K562 (cell line): ENCODE results near the gene NLRC3. TPM values are rescaled to one million over a fixed set of nuclear protein-coding genes. Genes with fewer than 3 reads are reported as not detected.
A peak's percentile ranks its signal among the peaks of the same experiment; 100 is the strongest.

Experiments used
- ESRRB ChIP-seq: fragments of 250-450 bp; sonication (Bioruptor Pico); IDR thresholded peaks from 2 replicates; pipeline ENCODE4 v1.5.0; 2020; ENCODE audit warnings: mild to moderate bottlenecking, moderate library complexity, borderline replicate concordance
- HDAC8 ChIP-seq: fragments of 450-650 bp; IDR thresholded peaks from 2 replicates; pipeline ENCODE4 v1.6.1; 2016; ENCODE audit warnings: mild to moderate bottlenecking, missing genetic modification characterization, moderate library complexity, missing compliant biosample characterization
- HEY1 ChIP-seq: fragments of 250-450 bp; sonication (Bioruptor Pico); IDR thresholded peaks from 2 replicates; pipeline ENCODE4 v1.5.0; 2020; ENCODE audit warnings: mild to moderate bottlenecking, moderate library complexity, borderline replicate concordance
- HSF4 ChIP-seq: fragments of 250-450 bp; sonication (Bioruptor Pico); IDR thresholded peaks from 2 replicates; pipeline ENCODE4 v2.1.2; 2022; ENCODE audit warnings: mild to moderate bottlenecking, moderate library complexity, borderline replicate concordance
- KLF1 ChIP-seq: fragments of 450-650 bp; IDR thresholded peaks from 2 replicates; pipeline ENCODE4 v1.6.1; 2016; ENCODE audit warnings: missing genetic modification characterization, missing compliant biosample characterization
- MCM5 ChIP-seq: fragments of 450-650 bp; IDR thresholded peaks from 2 replicates; pipeline ENCODE4 v1.6.1; 2016; ENCODE audit warnings: low read depth
- NFXL1 ChIP-seq: fragments of 450-650 bp; formaldehyde crosslinking; IDR thresholded peaks from 2 replicates; pipeline ENCODE4 v1.4.0; 2021; ENCODE audit warnings: mild to moderate bottlenecking
- PCBP2 ChIP-seq: fragments of 200-400 bp; formaldehyde crosslinking; IDR thresholded peaks from 2 replicates; pipeline ENCODE4 v1.6.1; 2018; ENCODE audit warnings: low read length, low read depth, mild to moderate bottlenecking, moderate library complexity; ENCODE audit not compliant: poor library complexity, severe bottlenecking
- PHF8 ChIP-seq: fragments of 200-600 bp; sonication (generic); IDR thresholded peaks from 2 replicates; pipeline ENCODE4 v1.6.1; 2012; ENCODE audit warnings: mixed run types, mild to moderate bottlenecking, inconsistent platforms, low read length, moderate library complexity, borderline replicate concordance
- PURB ChIP-seq: sonication (generic); formaldehyde crosslinking; IDR thresholded peaks from 2 replicates; pipeline ENCODE4 v1.9.0; 2021; ENCODE audit warnings: low read depth, mild to moderate bottlenecking, missing genetic modification reagents
- SMARCA4 ChIP-seq: fragments of 450-650 bp; IDR thresholded peaks from 2 replicates; pipeline ENCODE4 v1.6.1; 2016
- TOE1 ChIP-seq, 2 experiments: fragments of 450-650 bp in 1 of 2; sonication (generic) in 1 of 2; formaldehyde crosslinking in 1 of 2; IDR thresholded peaks; 2 replicates each; pipeline versions ENCODE4 v1.7.1 to v1.8.0; 2016 to 2022; ENCODE audit warnings: borderline replicate concordance in 2 of 2, mild to moderate bottlenecking in 2 of 2, antibody characterized with exemption in 1 of 2, inconsistent platforms in 1 of 2, low read depth in 1 of 2, missing genetic modification reagents in 1 of 2, moderate library complexity in 1 of 2
- ZBTB1 ChIP-seq: sonication (generic); formaldehyde crosslinking; IDR thresholded peaks from 2 replicates; pipeline ENCODE4 v1.8.1; 2023; ENCODE audit warnings: missing genetic modification reagents, low read depth, mild to moderate bottlenecking, borderline replicate concordance
- ZNF354B ChIP-seq: fragments of 250-450 bp; sonication (Bioruptor Pico); IDR thresholded peaks from 2 replicates; pipeline ENCODE4 v1.4.0; 2020
- polyA plus RNA-seq, 8 experiments: library from polyadenylated mRNA; depleted of rRNA in 4 of 8; stranded (reverse) in 5 of 8; unstranded in 3 of 8; fragments of >200 nt; fragmentation: Nextera tagmentation in 2 of 8; fragmentation: Illumina TruSeq in 1 of 8; extraction: Ambion mirVana in 2 of 8; extraction: Trizol in 1 of 8; gene quantifications; 2 replicates each; pipeline versions ENCODE4 v1.2.1 to v1.2.3, GENCODE V29; 2011 to 2014; ENCODE audit warnings: inconsistent platforms in 1 of 8, missing spikeins in 1 of 8
- total RNA-seq, 7 experiments: library from RNA; depleted of rRNA in 6 of 7; stranded (reverse); fragments of >200 nt in 6 of 7; fragmentation: Illumina TruSeq in 2 of 7; extraction: Trizol in 2 of 7; gene quantifications; 2 replicates each; pipeline versions ENCODE4 v1.2.1 to v1.2.3, GENCODE V29; 2011 to 2021; ENCODE audit warnings: low replicate concordance in 1 of 7
- TF ChIP-seq, protein P1 (sequence below): fragments of 450-650 bp; conservative IDR thresholded peaks from 2 replicates; pipeline ENCODE4 v1.6.1; 2016; ENCODE audit warnings: missing genetic modification characterization, low read depth, mild to moderate bottlenecking, missing compliant biosample characterization, moderate library complexity
- TF ChIP-seq, protein P2 (sequence below): sonication (generic); formaldehyde crosslinking; IDR thresholded peaks from 2 replicates; pipeline ENCODE4 v1.8.1; 2023; ENCODE audit warnings: mild to moderate bottlenecking, missing genetic modification reagents, moderate library complexity
- TF ChIP-seq, protein P3 (sequence below): fragments of 250-450 bp; sonication (Bioruptor Pico); IDR thresholded peaks from 2 replicates; pipeline ENCODE4 v1.4.0; 2020; ENCODE audit warnings: mild to moderate bottlenecking, moderate library complexity
- TF ChIP-seq, protein P4 (sequence below), 2 experiments: fragments of 200-800 bp in 1 of 2; sonication (Bioruptor generic) in 1 of 2; sonication (generic) in 1 of 2; formaldehyde crosslinking in 1 of 2; IDR thresholded peaks in 1 of 2; conservative IDR thresholded peaks in 1 of 2; 2 replicates each; pipeline versions ENCODE4 v1.5.0 to v1.6.1; 2016 to 2020; ENCODE audit warnings: missing compliant biosample characterization in 1 of 2, missing genetic modification characterization in 1 of 2, missing genetic modification reagents in 1 of 2
- TF ChIP-seq, protein P5 (sequence below): IDR thresholded peaks from 2 replicates; pipeline ENCODE4 v1.6.1; 2016; ENCODE audit warnings: missing genetic modification characterization, missing compliant biosample characterization

The NLRC3 gene
- total and polyA plus RNA-seq, 9 of the 15 experiments (the other 6 are each of a cell fraction or from before 2014, with no cell fraction given), result 0.03 to 0.13 (median 0.03) TPM; not detected in 4

DNA sequence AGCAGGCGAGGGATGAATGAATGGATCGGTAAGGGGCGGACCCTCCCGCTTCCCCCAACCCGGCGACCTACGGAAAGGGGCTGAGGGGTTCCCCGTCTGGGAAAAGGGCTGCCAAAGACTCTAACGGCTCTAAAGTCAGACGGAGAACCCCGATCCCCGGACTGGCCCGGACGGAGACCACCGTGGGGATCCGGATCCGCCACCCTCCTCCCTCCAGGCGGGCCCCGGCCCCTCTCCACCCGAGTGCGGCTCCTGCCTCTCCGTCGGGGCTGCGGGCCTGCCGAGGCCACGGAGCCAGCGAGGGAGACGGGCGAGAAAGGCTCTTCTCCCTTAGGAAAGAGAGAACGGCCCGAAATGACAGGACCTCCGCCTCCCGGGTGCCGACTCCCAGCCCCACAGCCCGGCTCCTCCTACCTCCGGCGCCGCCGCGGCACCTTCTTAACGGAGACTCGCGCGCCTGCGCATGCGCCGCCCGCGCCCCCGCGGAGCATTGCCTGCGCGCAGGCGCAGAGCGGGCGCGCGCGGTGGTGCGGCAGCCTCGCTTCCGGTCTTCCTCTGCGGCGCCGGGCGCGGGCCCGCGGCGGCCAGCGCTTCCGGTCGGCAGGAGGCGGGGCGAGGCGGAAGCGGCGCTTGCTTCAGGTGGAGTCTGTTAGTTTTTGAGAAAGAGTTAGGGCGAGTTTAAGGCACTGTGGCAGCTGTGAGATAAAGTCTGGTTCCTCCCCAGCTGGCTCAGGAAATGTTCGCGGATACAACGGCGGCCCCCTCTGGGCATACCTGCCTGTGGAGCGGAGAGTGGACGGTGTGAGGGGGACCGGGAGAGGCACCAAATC lies 34.2 kb upstream of the NLRC3 start, which contains the start of gene SLX4 (continued):
- no peak for TF ChIP-seq HEY1 (CRISPR knock-in tag)
- TF ChIP-seq ZBTB1 (CRISPR knock-in tag), result no peak
- TF ChIP-seq MCM5, result no peak
- peak; percentile 83; the same call in 1 of the 2 replicates for TF ChIP-seq PHF8
- no peak for TF ChIP-seq NFXL1 (CRISPR knock-in tag)
- no peak for TF ChIP-seq TOE1 (IDR thresholded peaks at IDR 0.05; ENCODE audit: borderline replicate concordance)
- no peak for TF ChIP-seq TOE1 (CRISPR knock-in tag; IDR thresholded peaks at IDR 0.05; ENCODE audit: borderline replicate concordance, low read depth)
- no peak for TF ChIP-seq HSF4 (CRISPR knock-in tag)
- TF ChIP-seq, protein P1, sequence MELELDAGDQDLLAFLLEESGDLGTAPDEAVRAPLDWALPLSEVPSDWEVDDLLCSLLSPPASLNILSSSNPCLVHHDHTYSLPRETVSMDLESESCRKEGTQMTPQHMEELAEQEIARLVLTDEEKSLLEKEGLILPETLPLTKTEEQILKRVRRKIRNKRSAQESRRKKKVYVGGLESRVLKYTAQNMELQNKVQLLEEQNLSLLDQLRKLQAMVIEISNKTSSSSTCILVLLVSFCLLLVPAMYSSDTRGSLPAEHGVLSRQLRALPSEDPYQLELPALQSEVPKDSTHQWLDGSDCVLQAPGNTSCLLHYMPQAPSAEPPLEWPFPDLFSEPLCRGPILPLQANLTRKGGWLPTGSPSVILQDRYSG (tag), result no peak
- no peak for TF ChIP-seq SMARCA4
- TF ChIP-seq, protein P2, sequence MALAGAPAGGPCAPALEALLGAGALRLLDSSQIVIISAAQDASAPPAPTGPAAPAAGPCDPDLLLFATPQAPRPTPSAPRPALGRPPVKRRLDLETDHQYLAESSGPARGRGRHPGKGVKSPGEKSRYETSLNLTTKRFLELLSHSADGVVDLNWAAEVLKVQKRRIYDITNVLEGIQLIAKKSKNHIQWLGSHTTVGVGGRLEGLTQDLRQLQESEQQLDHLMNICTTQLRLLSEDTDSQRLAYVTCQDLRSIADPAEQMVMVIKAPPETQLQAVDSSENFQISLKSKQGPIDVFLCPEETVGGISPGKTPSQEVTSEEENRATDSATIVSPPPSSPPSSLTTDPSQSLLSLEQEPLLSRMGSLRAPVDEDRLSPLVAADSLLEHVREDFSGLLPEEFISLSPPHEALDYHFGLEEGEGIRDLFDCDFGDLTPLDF, result no peak
- no peak for TF ChIP-seq ESRRB (CRISPR knock-in tag)
- no peak; the same call in 1 of the 2 replicates for TF ChIP-seq KLF1 (tag)
- TF ChIP-seq ZNF354B (CRISPR knock-in tag), result no peak
- no peak for TF ChIP-seq PURB (CRISPR knock-in tag)
- TF ChIP-seq, protein P3, sequence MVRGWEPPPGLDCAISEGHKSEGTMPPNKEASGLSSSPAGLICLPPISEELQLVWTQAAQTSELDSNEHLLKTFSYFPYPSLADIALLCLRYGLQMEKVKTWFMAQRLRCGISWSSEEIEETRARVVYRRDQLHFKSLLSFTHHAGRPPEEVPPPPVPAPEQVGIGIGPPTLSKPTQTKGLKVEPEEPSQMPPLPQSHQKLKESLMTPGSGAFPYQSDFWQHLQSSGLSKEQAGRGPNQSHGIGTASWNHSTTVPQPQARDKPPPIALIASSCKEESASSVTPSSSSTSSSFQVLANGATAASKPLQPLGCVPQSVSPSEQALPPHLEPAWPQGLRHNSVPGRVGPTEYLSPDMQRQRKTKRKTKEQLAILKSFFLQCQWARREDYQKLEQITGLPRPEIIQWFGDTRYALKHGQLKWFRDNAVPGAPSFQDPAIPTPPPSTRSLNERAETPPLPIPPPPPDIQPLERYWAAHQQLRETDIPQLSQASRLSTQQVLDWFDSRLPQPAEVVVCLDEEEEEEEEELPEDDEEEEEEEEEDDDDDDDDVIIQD (CRISPR knock-in tag), result no peak
- TF ChIP-seq HDAC8 (tag), result no peak
- TF ChIP-seq PCBP2, result no peak
- TF ChIP-seq, protein P4, sequence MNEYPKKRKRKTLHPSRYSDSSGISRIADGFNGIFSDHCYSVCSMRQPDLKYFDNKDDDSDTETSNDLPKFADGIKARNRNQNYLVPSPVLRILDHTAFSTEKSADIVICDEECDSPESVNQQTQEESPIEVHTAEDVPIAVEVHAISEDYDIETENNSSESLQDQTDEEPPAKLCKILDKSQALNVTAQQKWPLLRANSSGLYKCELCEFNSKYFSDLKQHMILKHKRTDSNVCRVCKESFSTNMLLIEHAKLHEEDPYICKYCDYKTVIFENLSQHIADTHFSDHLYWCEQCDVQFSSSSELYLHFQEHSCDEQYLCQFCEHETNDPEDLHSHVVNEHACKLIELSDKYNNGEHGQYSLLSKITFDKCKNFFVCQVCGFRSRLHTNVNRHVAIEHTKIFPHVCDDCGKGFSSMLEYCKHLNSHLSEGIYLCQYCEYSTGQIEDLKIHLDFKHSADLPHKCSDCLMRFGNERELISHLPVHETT (CRISPR knock-in tag; conservative IDR thresholded peaks at IDR 0.05 in 1 of 2, IDR thresholded peaks at IDR 0.05 in 1 of 2), result no peak
- TF ChIP-seq, protein P5, sequence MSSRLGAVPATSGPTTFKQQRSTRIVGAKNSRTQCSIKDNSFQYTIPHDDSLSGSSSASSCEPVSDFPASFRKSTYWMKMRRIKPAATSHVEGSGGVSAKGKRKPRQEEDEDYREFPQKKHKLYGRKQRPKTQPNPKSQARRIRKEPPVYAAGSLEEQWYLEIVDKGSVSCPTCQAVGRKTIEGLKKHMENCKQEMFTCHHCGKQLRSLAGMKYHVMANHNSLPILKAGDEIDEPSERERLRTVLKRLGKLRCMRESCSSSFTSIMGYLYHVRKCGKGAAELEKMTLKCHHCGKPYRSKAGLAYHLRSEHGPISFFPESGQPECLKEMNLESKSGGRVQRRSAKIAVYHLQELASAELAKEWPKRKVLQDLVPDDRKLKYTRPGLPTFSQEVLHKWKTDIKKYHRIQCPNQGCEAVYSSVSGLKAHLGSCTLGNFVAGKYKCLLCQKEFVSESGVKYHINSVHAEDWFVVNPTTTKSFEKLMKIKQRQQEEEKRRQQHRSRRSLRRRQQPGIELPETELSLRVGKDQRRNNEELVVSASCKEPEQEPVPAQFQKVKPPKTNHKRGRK (tag), result no peak
